Testis (tissue), 5 donors: Measurements from ENCODE around the gene BMP6. TPM values are rescaled to one million over a fixed set of nuclear protein-coding genes. Genes with fewer than 3 reads are reported as not detected.

Source experiments
- DNase-seq: peaks from one replicate; pipeline ENCODE4 v3.0.0-alpha.2; 2019
- H3K27ac ChIP-seq, 2 donors: fragments of 200-600 bp; sonication (generic); one replicate each; pipeline ENCODE4 v1.5.1; 2019
- H3K27me3 ChIP-seq: fragments of 200-600 bp; sonication (generic); one replicate; pipeline ENCODE4 v1.5.1; 2019
- H3K36me3 ChIP-seq: fragments of 200-600 bp; sonication (generic); one replicate; pipeline ENCODE4 v1.5.1; 2017; ENCODE audit warnings: low read depth; ENCODE audit errors: missing control alignments
- H3K4me1 ChIP-seq: fragments of 200-600 bp; sonication (generic); one replicate; pipeline ENCODE4 v1.5.1; 2019
- H3K4me3 ChIP-seq, 2 donors: fragments of 200-600 bp; sonication (generic); one replicate each; pipeline ENCODE4 v1.5.1; 2017 to 2019
- H3K9me3 ChIP-seq: fragments of 200-600 bp; sonication (generic); one replicate; pipeline ENCODE4 v1.5.1; 2017
- POLR2A ChIP-seq: fragments of 450-650 bp; IDR thresholded peaks from one replicate; pipeline ENCODE4 v1.6.1; 2017; ENCODE audit warnings: antibody characterized with exemption, mild to moderate bottlenecking, moderate library complexity
- WGBS, 2 donors: methylation state at CpG; one replicate each; pipeline ENCODE4 v1.1.5; 2018; 5-methylcytosine and 5-hydroxymethylcytosine counted together
- intact Hi-C: fragments of 100-400 bp; cut with DNase I; formaldehyde crosslinking; loops from one replicate; pipeline ENCODE4 v1.15.1; 2023; ENCODE audit warnings: low total_unique reads
- long read RNA-seq, 2 donors: transcript quantifications; one replicate each; lab custom pipeline, GENCODE V29; 2026
- polyA plus RNA-seq: library from polyadenylated mRNA; stranded (reverse); fragments of 350-450 nt; fragmentation: Illumina TruSeq; extraction: RNeasy Lipid Tissue Mini Kit (QIAGEN cat#74804); gene quantifications from one replicate; pipeline ENCODE4 v1.2.3, GENCODE V29; 2014; ENCODE audit warnings: low read depth, low replicate concordance; ENCODE audit not compliant: insufficient read depth
- total RNA-seq, 2 donors: library from RNA; depleted of rRNA; stranded (reverse); fragments of >200 nt; gene quantifications; one replicate each; pipeline ENCODE4 v1.2.3, GENCODE V29; 2016
- TF ChIP-seq, protein P1 (sequence below), 3 experiments: fragments of 450-650 bp in 2 of 3; fragments of 200-600 bp in 1 of 3; sonication (generic) in 1 of 3; IDR thresholded peaks; one replicate each; pipeline ENCODE4 v1.5.1; 2016 to 2019; ENCODE audit warnings: antibody characterized with exemption in 3 of 3, mild to moderate bottlenecking in 2 of 3, moderate library complexity in 1 of 3

The BMP6 gene
- total RNA-seq = 10 to 100 TPM; 11.4 to 13.6 TPM
- 6.2 TPM for polyA plus RNA-seq
- long read RNA-seq, donor 1, partial matches to known transcripts = 0 of 2 reads
- long read RNA-seq, donor 1, other reads (novel, unspliced or antisense) = 0 of 2 reads
- long read RNA-seq, donor 2 = 0 reads

GRCh38 chr6:7725849-7726415, at the start of gene BMP6:
TSS of gene BMP6 (plus strand) at chr6:7726099. CDS start at chr6:7726956, 857 bp downstream.
- peak within 1 kb of the TSS; percentile 49 to 62 for H3K4me3 ChIP-seq
- no peaks in the 10 kb centered on the region for H3K27me3 ChIP-seq
- WGBS, 2 donors = 0 to 1% methylated on average over 6 to 65 of the region's 69 CpGs
- H3K4me1 ChIP-seq = peaks cover 12% of the 10 kb centered on the region
- peak; percentile 95 for DNase-seq
- no peaks in the 10 kb centered on the region for H3K36me3 ChIP-seq
- TF ChIP-seq, protein P1, sequence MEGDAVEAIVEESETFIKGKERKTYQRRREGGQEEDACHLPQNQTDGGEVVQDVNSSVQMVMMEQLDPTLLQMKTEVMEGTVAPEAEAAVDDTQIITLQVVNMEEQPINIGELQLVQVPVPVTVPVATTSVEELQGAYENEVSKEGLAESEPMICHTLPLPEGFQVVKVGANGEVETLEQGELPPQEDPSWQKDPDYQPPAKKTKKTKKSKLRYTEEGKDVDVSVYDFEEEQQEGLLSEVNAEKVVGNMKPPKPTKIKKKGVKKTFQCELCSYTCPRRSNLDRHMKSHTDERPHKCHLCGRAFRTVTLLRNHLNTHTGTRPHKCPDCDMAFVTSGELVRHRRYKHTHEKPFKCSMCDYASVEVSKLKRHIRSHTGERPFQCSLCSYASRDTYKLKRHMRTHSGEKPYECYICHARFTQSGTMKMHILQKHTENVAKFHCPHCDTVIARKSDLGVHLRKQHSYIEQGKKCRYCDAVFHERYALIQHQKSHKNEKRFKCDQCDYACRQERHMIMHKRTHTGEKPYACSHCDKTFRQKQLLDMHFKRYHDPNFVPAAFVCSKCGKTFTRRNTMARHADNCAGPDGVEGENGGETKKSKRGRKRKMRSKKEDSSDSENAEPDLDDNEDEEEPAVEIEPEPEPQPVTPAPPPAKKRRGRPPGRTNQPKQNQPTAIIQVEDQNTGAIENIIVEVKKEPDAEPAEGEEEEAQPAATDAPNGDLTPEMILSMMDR (IDR thresholded peaks at IDR 0.05) = no peak
- no peak for TF ChIP-seq POLR2A
- H3K9me3 ChIP-seq = no peaks in the 10 kb centered on the region
- intact Hi-C loops = loop anchor here (5.0 kb wide), 1 partner anchor 266 kb away; no protein-coding TSS in a partner anchor
- no peak within 1 kb of the TSS for H3K27ac ChIP-seq

DNA sequence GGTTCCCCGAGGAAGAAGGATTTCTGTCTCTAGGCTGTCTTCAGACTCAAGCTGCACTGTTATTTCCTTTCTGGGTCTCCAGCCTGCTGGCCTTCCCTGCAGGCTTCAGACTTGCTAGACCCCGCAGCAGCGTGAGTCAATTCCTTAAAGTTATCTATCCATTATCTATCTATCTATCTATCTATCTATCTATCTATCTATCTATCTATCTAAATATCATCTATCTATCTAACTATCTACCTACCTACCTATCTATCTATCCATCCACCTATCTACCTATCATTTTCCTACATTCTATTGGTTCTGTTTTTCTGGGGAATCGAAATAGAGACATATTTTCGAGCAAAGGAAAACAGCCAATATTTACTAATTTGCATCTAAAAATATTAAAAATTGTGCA, 48.7 kb upstream of the BMP6 start:
- Histone ChIP-seq H3K27me3 (no peaks in the 10 kb centered on the region), H3K9me3 (no peaks in the 10 kb centered on the region), H3K27ac (no peak overlapping the region), H3K4me3 (no peak overlapping the region), H3K36me3 (no peaks in the 10 kb centered on the region), H3K4me1 (peaks cover 4% of the 10 kb centered on the region)
- DNase-seq = no peak
- WGBS, 2 donors = 85 to 94% methylated on average over 5 of the region's 5 CpGs
- intact Hi-C loops = no loop called here
- TF ChIP-seq, protein P1 (IDR thresholded peaks at IDR 0.05) = no peak
- no peak for TF ChIP-seq POLR2A

DNA sequence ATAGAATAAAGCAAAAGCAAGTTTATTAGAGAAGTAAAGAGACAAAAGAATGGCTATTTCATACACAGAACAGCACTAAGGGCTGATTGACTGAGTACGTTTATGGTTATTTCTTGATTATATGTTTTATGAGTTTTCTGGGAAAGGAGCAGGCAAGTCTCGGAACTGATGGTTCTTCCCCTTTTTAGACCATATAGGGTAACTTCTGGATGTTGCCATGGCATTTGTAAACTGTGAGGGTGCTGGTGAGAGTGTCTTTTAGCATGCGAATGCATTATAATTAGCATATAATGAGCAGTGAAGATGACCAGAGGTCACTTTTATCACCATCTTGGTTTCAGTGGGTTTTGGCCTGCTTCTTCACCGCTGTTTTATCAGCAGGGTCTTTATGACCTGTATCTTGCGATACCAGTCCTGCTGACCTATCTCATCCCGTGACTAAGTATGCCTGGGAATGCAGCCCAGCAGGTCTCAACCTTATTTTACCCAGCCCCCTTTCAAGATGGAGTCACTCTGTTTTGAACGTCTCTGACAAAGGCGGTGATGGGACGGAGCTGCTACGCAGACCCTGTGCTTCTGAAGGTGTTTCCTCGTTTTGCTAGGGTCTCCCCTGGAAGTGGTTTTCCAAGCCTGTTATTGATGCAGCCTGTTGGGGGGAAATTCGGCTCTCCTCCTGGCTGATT, 45.4 kb upstream of the BMP6 start:
- TF ChIP-seq, protein P1 (IDR thresholded peaks at IDR 0.05) = no peak
- no peak for TF ChIP-seq POLR2A
- intact Hi-C loops = no loop called here
- no peaks in the 10 kb centered on the region for H3K27me3 ChIP-seq
- no peak overlapping the region for H3K27ac ChIP-seq
- H3K9me3 ChIP-seq = no peaks in the 10 kb centered on the region
- no peaks in the 10 kb centered on the region for H3K36me3 ChIP-seq
- 75 to 79% methylated on average over 12 of the region's 12 CpGs for WGBS, 2 donors
- DNase-seq = no peak
- H3K4me1 ChIP-seq = no peaks in the 10 kb centered on the region
- no peak overlapping the region for H3K4me3 ChIP-seq

GRCh38 chr6:7681449-7681848, 44.5 kb upstream of the BMP6 start:
- intact Hi-C loops = no loop called here
- DNase-seq = no peak
- H3K4me1 ChIP-seq = no peaks in the 10 kb centered on the region
- H3K9me3 ChIP-seq = no peaks in the 10 kb centered on the region
- TF ChIP-seq POLR2A = no peak
- TF ChIP-seq, protein P1 (IDR thresholded peaks at IDR 0.05) = no peak
- no peak overlapping the region for H3K4me3 ChIP-seq
- WGBS, 2 donors = 75 to 81% methylated on average over 4 of the region's 4 CpGs
- no peaks in the 10 kb centered on the region for H3K27me3 ChIP-seq
- no peak overlapping the region for H3K27ac ChIP-seq
- H3K36me3 ChIP-seq = no peaks in the 10 kb centered on the region
